ENCODE measurements around the gene TOMM20L. TPM values are rescaled to one million over a fixed set of nuclear protein-coding genes. Genes with fewer than 3 reads are reported as not detected.

Gene TOMM20L
- total and polyA plus RNA-seq, 12 donors = not detected

DNA sequence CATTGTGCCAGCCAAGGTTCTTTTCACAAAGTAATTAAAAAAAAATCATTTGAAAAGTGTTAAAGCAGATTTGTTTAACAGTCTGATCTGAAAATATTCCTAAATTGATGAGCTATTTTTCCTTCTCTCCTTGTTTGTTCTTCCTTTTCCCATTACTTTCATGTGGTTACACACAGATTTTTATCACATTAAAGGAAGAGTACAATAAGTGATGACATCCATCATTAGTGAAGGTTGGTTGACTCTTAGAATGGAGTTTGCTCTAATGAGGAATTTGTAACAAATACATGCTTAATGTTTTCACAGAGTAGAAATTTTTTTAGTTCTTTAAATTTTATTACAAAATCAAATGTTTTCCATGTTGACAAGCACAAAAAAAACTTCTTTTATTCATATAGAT, 18.9 kb upstream of the TOMM20L start:
- TF ChIP-seq, protein P1, sequence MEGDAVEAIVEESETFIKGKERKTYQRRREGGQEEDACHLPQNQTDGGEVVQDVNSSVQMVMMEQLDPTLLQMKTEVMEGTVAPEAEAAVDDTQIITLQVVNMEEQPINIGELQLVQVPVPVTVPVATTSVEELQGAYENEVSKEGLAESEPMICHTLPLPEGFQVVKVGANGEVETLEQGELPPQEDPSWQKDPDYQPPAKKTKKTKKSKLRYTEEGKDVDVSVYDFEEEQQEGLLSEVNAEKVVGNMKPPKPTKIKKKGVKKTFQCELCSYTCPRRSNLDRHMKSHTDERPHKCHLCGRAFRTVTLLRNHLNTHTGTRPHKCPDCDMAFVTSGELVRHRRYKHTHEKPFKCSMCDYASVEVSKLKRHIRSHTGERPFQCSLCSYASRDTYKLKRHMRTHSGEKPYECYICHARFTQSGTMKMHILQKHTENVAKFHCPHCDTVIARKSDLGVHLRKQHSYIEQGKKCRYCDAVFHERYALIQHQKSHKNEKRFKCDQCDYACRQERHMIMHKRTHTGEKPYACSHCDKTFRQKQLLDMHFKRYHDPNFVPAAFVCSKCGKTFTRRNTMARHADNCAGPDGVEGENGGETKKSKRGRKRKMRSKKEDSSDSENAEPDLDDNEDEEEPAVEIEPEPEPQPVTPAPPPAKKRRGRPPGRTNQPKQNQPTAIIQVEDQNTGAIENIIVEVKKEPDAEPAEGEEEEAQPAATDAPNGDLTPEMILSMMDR (IDR thresholded peaks at IDR 0.05) = no peak
- no peaks in the 10 kb centered on the region for H3K27me3 ChIP-seq
- H3K4me3 ChIP-seq = no peak overlapping the region
- peaks cover 0 to 97% (median 38%) of the 10 kb centered on the region in 9 donors for H3K36me3 ChIP-seq
- ATAC-seq = no peak
- H3K4me1 ChIP-seq = no peaks in the 10 kb centered on the region
- DNase-seq = no peak
- no peak overlapping the region for H3K27ac ChIP-seq
- H3K9me3 ChIP-seq = peaks cover 0 to 5% (median 0%) of the 10 kb centered on the region in 11 donors
- intact Hi-C loops (cut with DNase I) = loop anchor here in 1 of 10 donors (10.0 kb wide), 1 partner anchor 172 kb away; the partner anchor contains the start of gene ACTR10

DNA sequence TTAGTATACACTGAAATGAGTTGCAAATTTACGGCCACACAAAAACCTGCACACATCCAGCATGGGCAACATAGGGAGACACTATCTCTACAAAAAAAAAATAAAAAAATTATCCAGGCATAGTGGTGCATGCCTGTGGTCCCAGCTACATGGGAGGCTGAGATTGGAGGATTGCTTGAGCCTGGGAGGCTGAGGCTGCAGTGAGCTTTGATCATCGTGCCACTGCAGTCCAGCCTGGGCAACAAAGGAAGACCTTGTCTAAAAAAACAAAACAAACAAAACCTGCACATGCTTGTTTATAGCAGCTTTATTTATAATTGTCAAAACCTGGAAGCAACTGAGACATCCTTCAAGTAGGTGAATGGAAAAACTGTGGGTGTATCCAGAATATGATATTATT, 4.9 kb upstream of the TOMM20L start:
- intact Hi-C loops (cut with DNase I) = loop anchor here in 2 of 10 donors (10.0 kb wide), 2 partner anchors 276 to 286 kb away; no protein-coding TSS in a partner anchor
- Histone ChIP-seq H3K4me1 (peaks cover 0 to 7% (median 4%) of the 10 kb centered on the region in 9 donors), H3K27me3 (no peaks in the 10 kb centered on the region), H3K9me3 (no peaks in the 10 kb centered on the region), H3K27ac (no peak overlapping the region), H3K36me3 (peaks cover 0 to 8% (median 0%) of the 10 kb centered on the region in 9 donors), H3K4me3 (no peak overlapping the region)
- DNase-seq (no peak), ATAC-seq (no peak)
- 88 to 95% methylated on average over 2 of the region's 2 CpGs for WGBS, 2 donors
- TF ChIP-seq, protein P1 (IDR thresholded peaks at IDR 0.05) = no peak

DNA sequence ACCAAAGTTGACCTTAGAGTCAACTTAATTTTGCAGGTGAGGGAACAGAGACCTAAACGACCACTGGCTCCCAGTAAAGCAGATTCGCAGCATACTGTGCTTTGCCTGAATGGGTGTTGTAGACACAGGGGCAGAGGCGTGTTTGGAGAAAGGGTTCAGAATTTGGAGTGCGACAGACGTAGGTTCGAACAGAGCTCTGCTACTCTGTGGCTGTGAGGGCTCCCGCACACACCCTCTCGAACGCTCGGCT, 243 bp upstream of the TOMM20L start:
- Histone ChIP-seq H3K27me3 (no peaks in the 10 kb centered on the region), H3K27ac (peak overlapping the region in 9 of 10 donors; percentile 60 to 87 (median 80)), H3K36me3 (no peaks in the 10 kb centered on the region), H3K9me3 (no peaks in the 10 kb centered on the region), H3K4me1 (peaks cover 0 to 13% (median 5%) of the 10 kb centered on the region in 9 donors), H3K4me3 (peak overlapping the region in 9 of 10 donors; percentile 51 to 67 (median 56))
- intact Hi-C loops (cut with DNase I) = loop anchor here in 3 of 10 donors (5.0 to 10.0 kb wide), 3 partner anchors 281 to 291 kb away; no protein-coding TSS in a partner anchor
- ATAC-seq (peak in 1 of 8 donors; percentile 31), DNase-seq (no peak)
- TF ChIP-seq, protein P1 (IDR thresholded peaks at IDR 0.05) = no peak
- WGBS, 2 donors = 11 to 15% methylated on average over 10 of the region's 10 CpGs

DNA sequence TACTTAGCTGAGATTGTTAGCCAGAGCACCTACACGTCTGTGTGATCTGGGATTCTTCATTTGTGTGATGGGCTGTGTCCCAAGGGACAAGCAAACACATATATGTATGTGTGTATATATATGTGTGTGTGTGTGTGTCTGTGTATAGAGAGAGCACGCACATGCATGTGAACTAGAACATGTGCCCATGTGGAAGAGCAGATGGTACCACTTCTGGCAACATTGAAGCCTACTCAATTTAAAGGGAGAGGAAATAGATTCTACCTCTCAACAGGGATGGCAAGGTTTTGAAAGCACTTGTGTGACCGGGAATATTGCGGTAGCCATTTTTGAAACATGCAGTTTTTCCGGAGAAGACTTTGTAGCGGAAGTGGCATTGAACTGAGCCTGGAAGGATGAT, 1.4 kb downstream of the TOMM20L start:
- Histone ChIP-seq H3K27ac (no peak overlapping the region), H3K36me3 (no peaks in the 10 kb centered on the region), H3K27me3 (no peaks in the 10 kb centered on the region), H3K4me1 (peaks cover 0 to 13% (median 5%) of the 10 kb centered on the region in 9 donors), H3K9me3 (no peaks in the 10 kb centered on the region), H3K4me3 (no peak overlapping the region)
- DNase-seq (no peak), ATAC-seq (no peak)
- intact Hi-C loops (cut with DNase I) = loop anchor here in 3 of 10 donors (5.0 to 10.0 kb wide), 3 partner anchors 282 to 292 kb away; no protein-coding TSS in a partner anchor
- TF ChIP-seq, protein P1 (IDR thresholded peaks at IDR 0.05) = no peak
- 95 to 99% methylated on average over 6 of the region's 6 CpGs for WGBS, 2 donors

All from heart right ventricle (tissue), 16 donors.